B cell (primary cell): Measurements from ENCODE around the gene VASN. TPM values are rescaled to one million over a fixed set of nuclear protein-coding genes. Genes with fewer than 3 reads are reported as not detected.

Experiments used
- ATAC-seq: fragments of 200-7000 bp; cut with Tn5 transposase; one replicate; pipeline ENCODE4 v1.10.0; 2021; ENCODE audit warnings: low read depth, mild to moderate bottlenecking, moderate number of reproducible peaks, moderate library complexity
- CTCF ChIA-PET: fragments of 350-600 bp; sonication (Branson Sonifier 250); formaldehyde crosslinking; loops from one replicate; lab custom pipeline; 2021; ENCODE audit warnings: antibody characterized with exemption, inconsistent platforms; lab: Charles Lee
- POLR2A ChIA-PET: fragments of 350-600 bp; sonication (Branson Sonifier 250); formaldehyde crosslinking; loops from one replicate; lab custom pipeline; 2021; ENCODE audit warnings: antibody characterized with exemption; lab: Charles Lee
- DNase-seq: peaks from one replicate; pipeline ENCODE4 v3.0.0; 2013
- H2AFZ ChIP-seq: 2 replicates; pipeline ENCODE4 v1.6.1; 2012; ENCODE audit warnings: mild to moderate bottlenecking, low read depth, low read length; ENCODE audit not compliant: insufficient read depth, poor library complexity, severe bottlenecking
- H3K27ac ChIP-seq, 2 donors: 1 replicate in 1 of 2; 2 replicates in 1 of 2; pipeline ENCODE4 v1.5.1; 2012 to 2013; ENCODE audit warnings: low read length in 2 of 2, mild to moderate bottlenecking in 2 of 2, moderate library complexity in 1 of 2
- H3K27me3 ChIP-seq, 4 experiments: fragments of 200-600 bp in 1 of 4; sonication (generic) in 1 of 4; replicated peaks in 1 of 4; 1 replicate in 2 of 4; 2 replicates in 2 of 4; pipeline versions ENCODE4 v1.6.1 to v1.7.0; 2013 to 2016; ENCODE audit warnings: low read length in 3 of 4, mild to moderate bottlenecking in 2 of 4, mixed read lengths in 1 of 4, moderate library complexity in 1 of 4; ENCODE audit not compliant: insufficient read depth in 4 of 4, control insufficient read depth in 3 of 4; ENCODE audit errors: control extremely low read depth in 1 of 4
- H3K36me3 ChIP-seq, 2 experiments: replicated peaks in 1 of 2; 1 replicate in 1 of 2; 2 replicates in 1 of 2; pipeline versions ENCODE4 v1.6.1 to v1.7.1; 2013; ENCODE audit warnings: low read length in 1 of 2; ENCODE audit not compliant: insufficient read depth in 2 of 2, control insufficient read depth in 1 of 2; ENCODE audit errors: control extremely low read depth in 1 of 2, extremely low read depth in 1 of 2
- H3K4me1 ChIP-seq, 2 donors: fragments of 200-600 bp in 1 of 2; sonication (generic) in 1 of 2; 1 replicate in 1 of 2; 2 replicates in 1 of 2; pipeline versions ENCODE4 v1.5.1 to v1.6.1; 2013 to 2017; ENCODE audit warnings: low read length in 2 of 2; ENCODE audit not compliant: control insufficient read depth in 2 of 2, insufficient read depth in 2 of 2
- H3K4me2 ChIP-seq: replicated peaks from 2 replicates; pipeline ENCODE3; 2012; ENCODE audit warnings: mild to moderate bottlenecking, low read depth, low read length; ENCODE audit not compliant: poor library complexity, severe bottlenecking
- H3K4me3 ChIP-seq, 5 experiments: fragments of 200-600 bp in 1 of 5; sonication (generic) in 1 of 5; 1 replicate in 3 of 5; 2 replicates in 2 of 5; pipeline versions ENCODE4 v1.5.1 to v1.7.0; 2011 to 2016; ENCODE audit warnings: low read length in 4 of 5, mild to moderate bottlenecking in 4 of 5, low read depth in 2 of 5, control low read depth in 1 of 5, moderate library complexity in 1 of 5; ENCODE audit not compliant: insufficient read depth in 1 of 5; ENCODE audit errors: control extremely low read depth in 1 of 5, extremely low read depth in 1 of 5
- H3K79me2 ChIP-seq: fragments of 200-600 bp; sonication (generic); one replicate; pipeline ENCODE4 v1.6.0; 2016; ENCODE audit warnings: low read length; ENCODE audit not compliant: control insufficient read depth, insufficient read depth
- H3K9ac ChIP-seq: fragments of 200-600 bp; sonication (generic); 2 replicates; pipeline ENCODE4 v1.6.1; 2017; ENCODE audit warnings: mild to moderate bottlenecking, low read length, moderate library complexity
- H3K9me3 ChIP-seq, 3 donors: one replicate each; pipeline versions ENCODE4 v1.6.1 to v1.7.1; 2013; ENCODE audit warnings: low read length in 2 of 3; ENCODE audit not compliant: control insufficient read depth in 2 of 3, insufficient read depth in 1 of 3; ENCODE audit errors: control extremely low read depth in 1 of 3
- H4K20me1 ChIP-seq: 2 replicates; pipeline ENCODE4 v1.6.0; 2012; ENCODE audit warnings: mild to moderate bottlenecking, low read length; ENCODE audit not compliant: insufficient read depth, control insufficient read depth, poor library complexity, severe bottlenecking
- H3K27ac Mint-ChIP-seq: one replicate; pipeline ENCODE4 v1.8.0; 2021; ENCODE audit warnings: mixed read lengths
- H3K27me3 Mint-ChIP-seq: one replicate; pipeline ENCODE4 v1.8.0; 2021; ENCODE audit warnings: mixed read lengths
- H3K4me1 Mint-ChIP-seq: one replicate; pipeline ENCODE4 v1.8.0; 2021; ENCODE audit warnings: mixed read lengths
- H3K4me3 Mint-ChIP-seq: one replicate; pipeline ENCODE4 v1.8.0; 2021; ENCODE audit warnings: mixed read lengths
- H3K9me3 Mint-ChIP-seq: one replicate; pipeline ENCODE4 v1.8.0; 2022; ENCODE audit warnings: mixed read lengths; ENCODE audit not compliant: insufficient read depth
- CTCF ChIP-seq: fragments of 200-600 bp; IDR thresholded peaks from one replicate; pipeline ENCODE4 v1.8.0; 2022; ENCODE audit warnings: antibody characterized with exemption, mild to moderate bottlenecking
- EZH2 ChIP-seq: IDR thresholded peaks from 2 replicates; pipeline ENCODE4 v1.6.1; 2012; ENCODE audit warnings: borderline replicate concordance, low read depth, mild to moderate bottlenecking, moderate library complexity, low read length; ENCODE audit not compliant: insufficient read depth, poor library complexity, severe bottlenecking
- WGBS: methylation state at CpG from one replicate; pipeline ENCODE4 v1.1.5; 2013; ENCODE audit warnings: missing lambda C conversion rate; ENCODE audit not compliant: insufficient coverage; 5-methylcytosine and 5-hydroxymethylcytosine counted together
- intact Hi-C: fragments of 100-400 bp; cut with micrococcal nuclease; formaldehyde crosslinking; loops from one replicate; pipeline ENCODE4 v1.10.0; 2022
- polyA plus RNA-seq: library from polyadenylated mRNA; depleted of rRNA; stranded (reverse); fragments of >200 nt; gene quantifications from 2 replicates; pipeline ENCODE4 v1.2.3, GENCODE V29; 2012
- total RNA-seq, 2 donors: library from RNA; stranded (reverse); fragments of 120-200 nt in 1 of 2; gene quantifications; 1 replicate in 1 of 2; 2 replicates in 1 of 2; pipeline versions ENCODE4 v1.2.3 to v1.2.4, GENCODE V29; 2013 to 2022

Gene VASN
- total and polyA plus RNA-seq, 2 donors (not counting 1 experiment from before 2014, with no cell fraction given): 0.57 to 0.76 TPM

- H3K27me3 ChIP-seq: no peaks in the 10 kb centered on the region
- no peak for ATAC-seq
Measured at GRCh38 chr16:4399001-4399730, 27.5 kb downstream of the VASN start.

More at GRCh38 chr16:4399001-4399730, 27.5 kb downstream of the VASN start:
- ChIA-PET CTCF (interaction anchor here (0.8 to 7.6 kb wide), 3 partner anchors 16 to 109 kb away, joined by 4 to 108 read pairs (median 37); partner anchors contain the start of gene CORO7), POLR2A (interaction anchor here (0.6 kb wide), 2 partner anchors 18 to 35 kb away, joined by 3 to 7 read pairs; no protein-coding TSS in a partner anchor)
- Mint-ChIP-seq H3K27me3 (no peaks in the 10 kb centered on the region), H3K9me3 (no peaks in the 10 kb centered on the region), H3K4me1 (peaks cover 7% of the 10 kb centered on the region), H3K4me3 (no peak overlapping the region), H3K27ac (no peak overlapping the region)
- DNase-seq: no peak
- Histone ChIP-seq H2AFZ (no peak overlapping the region), H3K36me3 (peaks cover 2 to 56% of the 10 kb centered on the region in 2 experiments), H4K20me1 (peaks cover 86% of the 10 kb centered on the region), H3K4me1 (peaks cover 0 to 6% of the 10 kb centered on the region in 2 donors), H3K79me2 (peaks cover 45% of the 10 kb centered on the region), H3K9me3 (no peaks in the 10 kb centered on the region), H3K27ac (no peak overlapping the region), H3K9ac (no peak overlapping the region), H3K4me2 (no peak overlapping the region), H3K4me3 (no peak overlapping the region)
- intact Hi-C loops: no loop called here
- TF ChIP-seq CTCF: no peak
- no peak for TF ChIP-seq EZH2
- 100% methylated on average over 3 of the region's 9 CpGs for WGBS
